HCT116 (cell line): ENCODE data around the gene ADAMTS20. TPM values are rescaled to one million over a fixed set of nuclear protein-coding genes. Genes with fewer than 3 reads are reported as not detected.

ENCODE experiments used
- ATAC-seq: fragments of 200-7000 bp; cut with Tn5 transposase; 2 replicates; pipeline ENCODE4 v1.9.1; 2020; ENCODE audit warnings: mild to moderate bottlenecking, moderate library complexity
- BruUV-seq: library from RNA; stranded (reverse); fragments of 400-500 nt; replicated peaks from 2 replicates; lab custom pipeline; 2021; lab: Mats Ljungman, UMichigan
- CTCF ChIA-PET: fragments of 300-600 bp; sonication (Branson Sonifier 250); formaldehyde crosslinking; loops from one replicate; lab custom pipeline; 2021; ENCODE audit warnings: antibody characterized with exemption; lab: Charles Lee
- POLR2A ChIA-PET: fragments of 300-600, 350-600 bp; sonication (Branson Sonifier 250); formaldehyde crosslinking; loops from one replicate; lab custom pipeline; 2021; ENCODE audit warnings: antibody characterized with exemption; lab: Charles Lee
- RAD21 ChIA-PET, 2 experiments: fragments of 300-600 bp; sonication (Branson Sonifier 250); formaldehyde crosslinking; loops; one replicate each; lab custom pipeline; 2023; ENCODE audit warnings: low total read pairs in 2 of 2; ENCODE audit not compliant: uncharacterized antibody in 2 of 2, unreplicated experiment in 2 of 2, low non-redundant PET in 1 of 2; lab: Charles Lee
- DNase-seq: peaks from one replicate; pipeline ENCODE4 v3.0.0-alpha.2; 2010; ENCODE audit warnings: low read depth, low spot score
- H2AFZ ChIP-seq: fragments of 200-600 bp; shearing (Covaris generic), sonication (generic); 2 replicates; pipeline ENCODE4 v1.6.1; 2017; ENCODE audit warnings: low read depth, mixed run types, mixed read lengths, antibody characterized with exemption, low read length; ENCODE audit not compliant: poor library complexity, severe bottlenecking
- H3K27ac ChIP-seq: 2 replicates; pipeline ENCODE4 v1.5.1; 2012; ENCODE audit warnings: low read depth, low read length
- H3K27me3 ChIP-seq: fragments of 200-600 bp; sonication (generic); 2 replicates; pipeline ENCODE4 v1.6.1; 2016; ENCODE audit warnings: mixed run types, low read length, mixed read lengths; ENCODE audit not compliant: insufficient read depth
- H3K36me3 ChIP-seq, 2 experiments: fragments of 200-500 bp in 1 of 2; fragments of 200-600 bp in 1 of 2; sonication (Bioruptor generic) in 1 of 2; sonication (generic) in 1 of 2; 2 replicates each; pipeline versions ENCODE4 v1.5.1 to v1.6.1; 2014 to 2016; ENCODE audit warnings: low read length in 2 of 2, inconsistent platforms in 1 of 2, mixed read lengths in 1 of 2, mixed run types in 1 of 2; ENCODE audit not compliant: insufficient read depth in 2 of 2, control insufficient read depth in 1 of 2
- H3K4me1 ChIP-seq, 2 experiments: fragments of 200-600 bp in 1 of 2; sonication (generic) in 1 of 2; 2 replicates each; pipeline versions ENCODE4 v1.5.1 to v1.6.1; 2012 to 2017; ENCODE audit warnings: low read length in 2 of 2, inconsistent platforms in 1 of 2, mild to moderate bottlenecking in 1 of 2, mixed read lengths in 1 of 2, mixed run types in 1 of 2, moderate library complexity in 1 of 2; ENCODE audit not compliant: insufficient read depth in 2 of 2, control insufficient read depth in 1 of 2
- H3K4me2 ChIP-seq: fragments of 200-600 bp; sonication (generic); 2 replicates; pipeline ENCODE4 v1.6.1; 2017; ENCODE audit warnings: mixed run types, low read length, mixed read lengths
- H3K4me3 ChIP-seq, 2 experiments: fragments of 200-600 bp in 1 of 2; sonication (generic) in 1 of 2; replicated peaks in 1 of 2; 2 replicates each; pipeline ENCODE4 v1.5.1; 2011 to 2016; ENCODE audit warnings: low read length in 2 of 2, control low read depth in 1 of 2, low read depth in 1 of 2, mild to moderate bottlenecking in 1 of 2, mixed read lengths in 1 of 2, mixed run types in 1 of 2
- H3K79me2 ChIP-seq: fragments of 200-600 bp; sonication (generic); 2 replicates; pipeline ENCODE4 v1.6.1; 2017; ENCODE audit warnings: mild to moderate bottlenecking, mixed run types, low read length, moderate library complexity, mixed read lengths; ENCODE audit not compliant: insufficient read depth
- H3K9ac ChIP-seq: fragments of 200-600 bp; sonication (generic); 2 replicates; pipeline ENCODE4 v1.6.1; 2016; ENCODE audit warnings: low read length, mixed read lengths
- H3K9me2 ChIP-seq: fragments of 200-600 bp; sonication (generic), shearing (Covaris generic); 2 replicates; pipeline ENCODE4 v1.6.1; 2017; ENCODE audit warnings: mixed run types, mild to moderate bottlenecking, moderate library complexity; ENCODE audit not compliant: insufficient read depth
- H3K9me3 ChIP-seq, 2 experiments: fragments of 200-500 bp in 1 of 2; fragments of 200-600 bp in 1 of 2; sonication (Bioruptor generic) in 1 of 2; sonication (generic) in 1 of 2; 2 replicates each; pipeline ENCODE4 v1.6.1; 2014 to 2017; ENCODE audit warnings: low read length in 2 of 2, mixed read lengths in 2 of 2, inconsistent platforms in 1 of 2, low read depth in 1 of 2, mild to moderate bottlenecking in 1 of 2, mixed run types in 1 of 2, moderate library complexity in 1 of 2; ENCODE audit not compliant: control insufficient read depth in 1 of 2, insufficient read depth in 1 of 2
- H4K20me1 ChIP-seq: fragments of 200-600 bp; sonication (generic), shearing (Covaris generic); 2 replicates; pipeline ENCODE4 v1.6.1; 2017; ENCODE audit warnings: mixed run types, mild to moderate bottlenecking, moderate library complexity; ENCODE audit not compliant: insufficient read depth
- CBX3 ChIP-seq: IDR thresholded peaks from 2 replicates; pipeline ENCODE4 v1.6.1; 2012; ENCODE audit warnings: low read depth
- ELF1 ChIP-seq: IDR thresholded peaks from 2 replicates; pipeline ENCODE4 v1.6.1; 2012; ENCODE audit warnings: low read depth, borderline replicate concordance
- EZH2phosphoT487 ChIP-seq: fragments of 200-600 bp; IDR thresholded peaks from 2 replicates; pipeline ENCODE4 v1.6.1; 2018; ENCODE audit warnings: antibody characterized with exemption, borderline replicate concordance
- JUND ChIP-seq: IDR thresholded peaks from 2 replicates; pipeline ENCODE4 v1.6.1; 2012
- POLR2A ChIP-seq: IDR thresholded peaks from 2 replicates; pipeline ENCODE4 v1.7.0; 2011; ENCODE audit warnings: borderline replicate concordance; ENCODE audit not compliant: insufficient read depth, insufficient read length; ENCODE audit errors: extremely low read depth
- POLR2AphosphoS5 ChIP-seq: IDR thresholded peaks from 2 replicates; pipeline ENCODE4 v1.6.1; 2011; ENCODE audit warnings: mild to moderate bottlenecking, low read depth, low read length, moderate library complexity
- SP1 ChIP-seq: IDR thresholded peaks from 2 replicates; pipeline ENCODE4 v1.6.1; 2012; ENCODE audit warnings: low read depth
- TCF7L2 ChIP-seq: IDR thresholded peaks from 2 replicates; pipeline ENCODE4 v1.7.0; 2011; ENCODE audit warnings: borderline replicate concordance, inconsistent platforms; ENCODE audit not compliant: insufficient read depth, insufficient read length; ENCODE audit errors: extremely low read depth
- ZNF274 ChIP-seq: fragments of 200-500 bp; sonication (Bioruptor generic); IDR thresholded peaks from 2 replicates; pipeline ENCODE4 v1.6.1; 2014; ENCODE audit warnings: mild to moderate bottlenecking, low read depth, low read length, inconsistent platforms
- intact Hi-C: fragments of 100-400 bp; cut with micrococcal nuclease; formaldehyde crosslinking; loops from 2 replicates; pipeline ENCODE4 v1.10.0; 2022
- total RNA-seq: library from RNA; stranded (reverse); gene quantifications from one replicate; pipeline ENCODE4 v1.2.1, GENCODE V29; 2021; ENCODE audit not compliant: unreplicated experiment
- TF ChIP-seq, protein P1 (sequence below), 3 experiments: fragments of 200-600 bp in 1 of 3; sonication (generic) in 1 of 3; IDR thresholded peaks in 2 of 3; conservative IDR thresholded peaks in 1 of 3; 2 replicates each; pipeline ENCODE4 v1.5.1; 2012 to 2017; ENCODE audit warnings: low read depth in 2 of 3, low read length in 2 of 3, antibody characterized with exemption in 1 of 3, borderline replicate concordance in 1 of 3, control low read depth in 1 of 3, mild to moderate bottlenecking in 1 of 3, mixed read lengths in 1 of 3, mixed run types in 1 of 3, moderate library complexity in 1 of 3; ENCODE audit not compliant: insufficient read depth in 1 of 3

ADAMTS20 gene
- total RNA-seq, 1 experiment from 2014 or later, result not detected

DNA sequence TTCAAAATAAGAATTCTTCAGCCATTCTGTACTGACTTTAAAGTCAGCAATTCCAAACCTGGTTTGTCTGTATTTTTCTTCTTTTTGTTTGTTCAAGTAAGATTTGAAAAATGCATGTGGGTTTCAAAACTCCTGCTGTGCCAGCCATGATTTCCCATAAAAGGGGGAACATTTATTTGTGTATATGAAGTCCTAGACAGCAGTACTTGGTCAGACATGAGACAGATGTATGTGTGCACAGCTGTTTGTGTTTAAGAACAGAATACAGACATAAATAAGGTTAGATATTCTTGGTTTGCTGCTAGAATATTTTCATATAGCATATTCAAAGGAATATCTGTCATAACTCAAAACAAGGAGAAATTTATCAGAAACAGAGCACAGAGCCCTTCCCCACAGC lies 236.0 kb downstream of the ADAMTS20 start:
- Histone ChIP-seq H3K4me3 (no peak overlapping the region), H3K27me3 (no peaks in the 10 kb centered on the region), H4K20me1 (no peaks in the 10 kb centered on the region), H3K79me2 (no peaks in the 10 kb centered on the region), H2AFZ (no peak overlapping the region), H3K36me3 (no peaks in the 10 kb centered on the region), H3K9ac (no peak overlapping the region), H3K4me2 (no peak overlapping the region), H3K27ac (no peak overlapping the region), H3K9me3 (no peaks in the 10 kb centered on the region), H3K4me1 (no peaks in the 10 kb centered on the region), H3K9me2 (no peaks in the 10 kb centered on the region)
- RAD21 ChIA-PET, result no interaction called here
- DNase-seq (no peak), ATAC-seq (no peak)
- POLR2A ChIA-PET, result no interaction called here
- no TSS peak for BruUV-seq
- CTCF ChIA-PET, result interaction anchor here (1.1 kb wide), 1 partner anchor 9 kb away, joined by 3 read pairs; no protein-coding TSS in a partner anchor
- no peak for TF ChIP-seq SP1
- TF ChIP-seq JUND, result no peak
- TF ChIP-seq, protein P1, sequence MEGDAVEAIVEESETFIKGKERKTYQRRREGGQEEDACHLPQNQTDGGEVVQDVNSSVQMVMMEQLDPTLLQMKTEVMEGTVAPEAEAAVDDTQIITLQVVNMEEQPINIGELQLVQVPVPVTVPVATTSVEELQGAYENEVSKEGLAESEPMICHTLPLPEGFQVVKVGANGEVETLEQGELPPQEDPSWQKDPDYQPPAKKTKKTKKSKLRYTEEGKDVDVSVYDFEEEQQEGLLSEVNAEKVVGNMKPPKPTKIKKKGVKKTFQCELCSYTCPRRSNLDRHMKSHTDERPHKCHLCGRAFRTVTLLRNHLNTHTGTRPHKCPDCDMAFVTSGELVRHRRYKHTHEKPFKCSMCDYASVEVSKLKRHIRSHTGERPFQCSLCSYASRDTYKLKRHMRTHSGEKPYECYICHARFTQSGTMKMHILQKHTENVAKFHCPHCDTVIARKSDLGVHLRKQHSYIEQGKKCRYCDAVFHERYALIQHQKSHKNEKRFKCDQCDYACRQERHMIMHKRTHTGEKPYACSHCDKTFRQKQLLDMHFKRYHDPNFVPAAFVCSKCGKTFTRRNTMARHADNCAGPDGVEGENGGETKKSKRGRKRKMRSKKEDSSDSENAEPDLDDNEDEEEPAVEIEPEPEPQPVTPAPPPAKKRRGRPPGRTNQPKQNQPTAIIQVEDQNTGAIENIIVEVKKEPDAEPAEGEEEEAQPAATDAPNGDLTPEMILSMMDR (IDR thresholded peaks at IDR 0.05 in 2 of 3, conservative IDR thresholded peaks at IDR 0.05 in 1 of 3; ENCODE audit: borderline replicate concordance in 1 of 3, insufficient read depth in 1 of 3, low read depth in 2 of 3, low read length in 2 of 3), result no peak
- no peak for TF ChIP-seq EZH2phosphoT487
- no peak for TF ChIP-seq POLR2A
- TF ChIP-seq POLR2AphosphoS5, result no peak
- TF ChIP-seq ZNF274, result no peak
- TF ChIP-seq CBX3, result no peak
- no peak for TF ChIP-seq ELF1
- no peak for TF ChIP-seq TCF7L2
- intact Hi-C loops, result no loop called here
